Stimulated activated CD8-positive, alpha-beta memory T cell treated with anti-CD3 and anti-CD28 coated beads, Interleukin-15, amount 100 ng/mL, for 4 hours (primary cell): ENCODE measurements around the gene ZNFX1.
A peak's percentile ranks its signal among the peaks of the same experiment; 100 is the strongest.

Source experiments
- DNase-seq, 2 donors: peaks; one replicate each; pipeline ENCODE4 v3.0.0-alpha.2; 2020; ENCODE audit warnings: low read depth in 2 of 2

Gene ZNFX1

DNA sequence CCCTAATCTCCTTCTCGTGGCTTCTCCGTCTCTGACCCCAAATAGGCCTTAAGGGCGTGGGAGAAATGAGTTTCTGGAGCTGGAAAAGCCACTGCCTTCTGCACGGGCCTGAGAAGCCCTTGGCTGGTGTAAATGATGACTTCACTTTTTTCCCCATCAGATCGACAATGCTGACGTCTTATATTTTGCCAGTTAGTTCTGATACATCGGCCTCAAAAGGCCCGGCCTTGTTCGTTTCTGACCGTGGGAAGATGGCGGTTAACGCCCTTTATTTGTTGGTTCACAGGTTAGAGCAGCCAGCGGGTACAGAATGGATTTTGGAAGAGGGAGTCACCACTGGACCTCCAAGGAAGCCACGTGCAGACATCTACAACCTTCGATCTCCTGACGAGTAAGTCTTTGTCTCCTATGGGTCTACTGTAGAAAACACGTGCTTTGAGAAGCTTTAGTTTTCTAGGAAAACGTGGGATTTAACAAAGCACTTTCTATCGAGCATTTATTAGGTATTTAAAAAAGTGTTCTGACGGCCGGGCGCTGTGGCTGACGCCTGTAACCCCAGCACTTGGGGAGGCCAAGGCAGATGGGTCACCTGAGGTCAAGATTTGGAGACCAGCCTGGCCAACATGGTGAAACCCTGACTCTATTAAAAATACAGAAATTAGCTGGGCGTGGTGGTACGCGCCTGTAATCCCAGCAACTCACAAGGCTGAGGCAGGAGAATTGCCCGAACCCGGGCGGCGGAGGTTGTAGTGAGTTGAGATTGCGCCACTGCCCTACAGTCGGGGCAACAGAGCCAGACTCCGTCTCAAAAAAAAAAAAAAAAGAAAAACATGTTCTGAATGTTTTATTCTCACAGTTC, 1.2 kb upstream of the ZNFX1 start:
- DNase-seq = peak in 1 of 2 donors; percentile 14

DNA sequence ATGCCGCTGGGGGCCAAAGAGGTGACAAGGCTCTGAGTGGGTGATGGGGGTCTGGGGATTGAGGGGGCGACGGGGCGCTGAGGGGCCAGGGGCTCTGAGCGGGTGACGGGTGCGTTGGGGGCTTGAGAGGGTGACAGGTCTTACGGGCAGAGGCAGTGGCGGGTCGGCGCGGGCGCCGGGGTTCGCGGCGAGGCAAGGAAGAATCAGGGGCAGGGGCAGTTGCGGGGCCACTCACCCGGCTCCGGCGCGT, 146 bp downstream of the ZNFX1 start:
- no peak for DNase-seq

DNA sequence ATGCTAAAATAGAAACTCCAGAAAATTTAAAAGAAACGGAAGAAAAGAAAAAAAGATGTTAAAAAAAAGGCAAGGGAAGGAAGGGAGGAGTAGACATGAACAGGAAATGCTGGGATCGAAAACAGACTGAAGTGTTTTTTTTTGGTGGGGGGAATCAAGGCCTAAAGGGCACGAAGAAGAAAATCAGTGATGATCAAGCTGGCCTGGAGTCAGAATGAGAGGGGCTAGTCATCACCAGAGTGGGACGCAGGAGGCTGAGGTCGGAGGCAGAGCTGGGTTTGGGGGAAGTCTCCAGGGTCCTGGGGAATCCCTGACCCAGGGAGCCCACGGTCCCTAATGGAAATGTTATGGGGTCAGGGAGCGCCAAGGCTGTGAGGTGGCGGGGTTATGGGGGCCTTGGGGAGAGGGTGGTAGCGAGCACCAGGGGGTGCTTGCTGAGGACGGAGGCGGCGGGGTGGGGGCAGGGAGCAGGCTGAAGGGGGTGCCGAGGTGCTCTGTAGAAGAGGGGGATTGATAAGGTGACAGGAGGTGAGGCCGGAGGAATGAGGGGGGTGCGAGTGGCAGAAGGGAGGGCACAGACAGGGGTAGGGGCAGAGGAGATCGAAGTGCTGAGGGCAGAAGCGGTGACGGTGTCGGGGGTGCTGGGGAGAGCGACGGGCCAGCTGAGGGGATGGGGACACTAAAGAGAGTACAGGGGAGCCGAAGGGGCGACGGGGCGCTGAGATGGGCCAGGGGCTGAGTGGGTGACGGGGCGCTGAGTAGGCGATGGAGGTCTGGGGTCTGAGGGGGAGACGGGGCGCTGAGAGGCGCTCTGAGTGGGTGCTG, 684 bp downstream of the ZNFX1 start:
- DNase-seq = peak; percentile 15 to 25

DNA sequence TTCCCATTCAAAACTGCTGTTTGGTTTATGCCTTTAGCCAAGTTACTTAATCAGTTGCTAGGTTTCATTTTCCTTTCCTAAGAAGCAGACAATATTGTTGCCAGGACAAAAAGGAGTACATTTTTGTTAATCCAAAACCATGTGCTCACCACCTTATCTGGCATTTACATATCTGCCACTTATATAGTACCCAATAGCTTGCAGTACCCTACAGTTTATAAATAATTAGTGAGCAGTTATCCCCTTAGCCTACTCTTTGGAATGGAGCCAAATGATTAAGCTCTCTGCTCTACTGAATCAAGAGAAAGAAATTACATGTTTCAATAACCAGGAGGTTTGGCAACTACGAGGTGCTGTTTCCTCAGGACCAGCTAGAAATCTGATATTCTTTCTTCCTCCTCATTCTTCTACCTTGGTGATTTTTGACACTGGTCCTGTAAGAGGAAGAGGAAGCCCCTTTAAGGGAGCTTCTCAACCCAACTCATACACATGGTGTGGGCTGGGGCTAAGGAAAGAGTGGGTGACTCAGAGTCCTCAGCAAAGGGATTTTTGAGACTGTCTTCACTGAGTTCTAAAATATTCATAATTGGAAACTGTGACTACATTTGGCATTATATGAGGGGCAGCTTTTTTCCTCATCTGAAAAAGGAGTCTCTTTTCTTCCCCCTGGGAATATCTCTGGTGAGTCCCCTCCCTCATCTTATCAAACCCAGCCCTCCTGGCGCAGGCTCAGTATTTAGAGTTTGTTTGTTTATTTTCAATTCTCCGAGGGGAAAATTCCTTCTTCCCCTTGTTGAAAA, 1.5 kb downstream of the ZNFX1 start:
- peak in 1 of 2 donors; percentile 62 for DNase-seq

DNA sequence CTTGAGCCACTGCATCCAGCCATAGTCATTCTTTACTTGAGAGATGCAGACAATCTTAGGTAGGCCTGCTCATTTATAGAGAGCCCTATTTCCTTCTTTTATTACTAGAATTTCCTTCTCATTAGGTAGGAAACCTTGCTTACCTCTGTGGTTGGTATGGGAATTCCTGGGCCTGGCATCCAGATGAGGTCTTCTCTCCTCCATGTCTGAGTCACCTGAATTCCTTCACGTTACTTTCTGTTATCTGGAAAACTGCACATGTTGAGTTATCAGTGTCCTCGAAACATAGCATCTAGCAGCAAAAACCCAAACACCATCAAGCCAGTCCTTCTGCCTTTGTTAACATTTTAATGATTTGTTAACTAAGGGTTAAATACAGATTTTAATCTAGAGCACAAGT, 2.2 kb downstream of the ZNFX1 start:
- DNase-seq = no peak

DNA sequence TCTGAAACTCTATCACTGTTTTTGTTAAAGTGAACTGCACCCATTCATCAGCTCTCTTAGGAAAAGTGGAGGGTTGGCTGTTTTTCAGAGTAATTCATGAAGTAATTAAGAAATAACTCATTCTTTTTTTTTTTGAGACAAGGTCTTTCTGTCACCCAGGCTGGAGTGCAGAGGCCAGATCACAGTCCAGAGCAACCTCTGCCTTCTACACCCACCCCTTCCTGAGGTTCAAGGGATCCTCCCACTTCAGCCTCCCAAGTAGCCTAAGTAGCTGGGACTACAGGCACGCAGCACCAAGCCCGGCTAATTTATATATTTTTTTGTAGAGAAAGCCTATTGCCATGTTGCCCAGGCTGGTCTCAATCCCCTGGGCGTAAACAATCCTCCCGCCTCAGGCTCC, 2.6 kb downstream of the ZNFX1 start:
- DNase-seq = no peak

DNA sequence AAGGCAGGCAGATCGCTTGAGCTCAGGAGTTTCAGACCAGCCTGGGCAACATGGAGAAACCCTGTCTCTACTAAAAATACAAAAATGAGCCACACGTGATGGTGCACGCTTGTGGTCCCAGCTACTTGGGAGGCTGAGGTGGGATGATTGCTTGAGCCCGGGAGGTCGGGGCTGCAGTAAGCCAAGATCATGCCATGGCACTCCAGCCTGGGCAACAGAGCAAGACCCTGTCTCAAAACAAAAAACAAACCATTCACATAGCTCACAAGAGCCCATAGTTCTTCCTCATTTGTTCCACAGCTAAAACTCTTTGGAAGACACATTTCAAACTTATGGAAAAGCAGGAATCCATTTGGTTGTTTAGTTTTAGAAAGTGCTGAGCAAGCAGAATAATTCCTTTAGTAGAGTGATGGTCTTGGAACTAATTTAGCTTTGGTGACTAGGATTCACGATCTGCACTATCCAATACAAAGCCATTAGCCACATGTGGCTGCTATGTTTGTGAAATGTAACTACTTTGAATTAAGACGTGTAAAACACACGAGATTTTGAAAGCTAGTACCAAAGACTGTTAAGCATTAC, 4.1 kb downstream of the ZNFX1 start:
- no peak for DNase-seq

DNA sequence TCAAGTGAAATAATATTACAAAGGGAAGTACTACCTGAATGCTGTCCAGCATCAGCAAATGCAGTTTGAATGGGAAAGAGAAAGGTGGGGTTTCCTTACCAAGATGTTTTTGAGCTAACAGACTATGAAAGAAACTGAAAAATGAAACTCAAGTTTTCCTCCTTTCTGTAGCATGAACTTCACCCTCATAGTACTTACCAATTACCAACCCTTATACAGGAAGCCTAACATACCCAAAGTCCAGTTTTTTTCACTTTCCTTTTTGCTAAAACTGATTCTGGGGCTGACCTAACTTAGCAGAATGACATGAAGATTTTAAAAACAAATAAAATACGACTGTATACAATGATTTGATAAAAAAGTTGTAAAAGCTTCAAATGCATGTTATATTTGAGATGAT, 5.2 kb downstream of the ZNFX1 start:
- no peak for DNase-seq

DNA sequence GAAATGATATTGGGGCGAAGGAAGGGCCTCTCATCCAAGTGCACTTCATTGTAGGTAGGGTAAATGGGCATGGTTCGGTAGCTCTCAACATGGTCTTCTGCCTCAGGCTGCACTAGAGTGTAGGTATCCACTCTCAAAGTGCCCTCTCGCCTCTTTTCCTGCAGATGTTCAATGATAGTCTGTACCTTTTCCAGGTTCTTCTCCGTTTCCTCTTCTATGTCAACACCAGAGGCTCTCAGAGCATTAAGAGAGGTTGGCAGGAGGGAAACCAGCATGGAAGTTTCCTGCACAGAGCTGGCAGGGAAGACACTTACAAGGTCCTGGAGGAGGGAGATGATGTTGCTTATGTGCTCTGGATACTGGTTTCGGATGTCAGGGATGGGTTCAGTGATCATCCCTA, 7.1 kb downstream of the ZNFX1 start:
- DNase-seq = no peak

DNA sequence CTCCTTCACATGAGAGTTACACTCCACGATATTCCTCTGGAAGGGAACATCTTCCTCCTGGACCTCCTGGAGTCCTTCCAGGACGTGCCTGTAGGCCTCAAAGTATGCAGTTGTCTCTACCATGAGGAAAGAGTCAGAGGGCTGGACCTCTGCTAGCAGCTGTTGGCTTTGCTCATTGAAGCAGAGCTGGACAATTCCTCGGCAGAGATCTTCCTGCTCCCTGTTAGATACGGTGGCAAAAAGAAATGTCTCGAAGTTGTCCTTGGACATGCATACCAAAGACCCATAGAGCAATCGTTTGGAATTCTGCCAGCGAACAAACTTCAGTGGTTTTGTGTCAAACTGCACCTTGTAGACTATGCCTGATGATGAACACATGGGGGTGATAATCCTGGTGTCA, 7.7 kb downstream of the ZNFX1 start:
- no peak for DNase-seq

DNA sequence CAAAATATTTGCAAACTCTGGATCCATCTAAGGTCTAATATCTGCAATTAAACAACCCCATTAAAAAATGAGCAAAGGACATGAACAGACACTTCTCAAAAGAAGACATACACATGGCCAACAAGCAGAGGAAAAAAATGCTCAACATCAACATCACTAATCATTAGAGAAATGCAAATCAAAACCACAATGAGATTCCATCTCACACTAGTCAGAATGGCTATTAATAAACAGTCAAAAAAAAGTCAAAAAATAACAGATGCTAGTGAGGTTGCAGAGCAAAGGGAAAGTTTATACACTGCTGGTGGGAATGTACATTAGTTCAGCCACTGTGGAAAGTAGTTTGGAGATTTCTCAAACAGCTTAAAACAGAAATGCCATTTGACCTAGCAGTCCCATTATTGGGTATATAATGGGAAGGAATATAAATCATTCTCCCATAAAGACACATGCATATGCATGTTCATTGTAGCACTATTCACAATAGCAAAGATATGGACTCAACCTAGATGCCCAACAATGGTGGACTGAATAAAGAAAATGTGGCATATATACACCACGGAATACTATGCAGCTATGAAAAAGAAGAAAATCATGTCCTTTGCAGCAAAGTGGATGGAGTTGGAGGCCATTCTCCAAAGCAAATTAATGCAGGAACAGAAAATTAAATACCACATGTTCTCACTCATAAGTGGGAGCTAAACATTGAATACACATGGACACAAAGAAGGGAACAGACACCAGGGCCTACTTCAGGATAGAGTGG, 9.1 kb downstream of the ZNFX1 start:
- no peak for DNase-seq

DNA sequence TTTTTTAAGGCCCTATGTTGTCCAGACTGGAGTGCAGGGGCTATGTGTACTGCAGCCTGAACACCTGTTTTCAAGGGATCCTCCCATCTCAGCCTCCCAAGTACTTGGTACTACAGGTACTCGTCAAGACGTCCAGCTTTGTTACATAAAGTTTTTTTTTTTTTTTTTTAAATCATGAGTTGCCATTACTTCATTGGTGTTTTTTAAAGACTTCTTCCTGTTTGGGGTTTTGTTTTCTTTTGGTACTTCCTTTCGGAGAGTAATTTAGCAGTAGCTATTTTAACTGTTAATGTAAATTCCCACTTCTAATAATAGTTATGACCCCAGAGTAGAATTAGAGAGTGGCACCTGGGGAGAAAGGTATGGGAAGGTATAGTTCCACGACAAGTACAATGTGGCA, 10.5 kb downstream of the ZNFX1 start:
- no peak for DNase-seq

DNA sequence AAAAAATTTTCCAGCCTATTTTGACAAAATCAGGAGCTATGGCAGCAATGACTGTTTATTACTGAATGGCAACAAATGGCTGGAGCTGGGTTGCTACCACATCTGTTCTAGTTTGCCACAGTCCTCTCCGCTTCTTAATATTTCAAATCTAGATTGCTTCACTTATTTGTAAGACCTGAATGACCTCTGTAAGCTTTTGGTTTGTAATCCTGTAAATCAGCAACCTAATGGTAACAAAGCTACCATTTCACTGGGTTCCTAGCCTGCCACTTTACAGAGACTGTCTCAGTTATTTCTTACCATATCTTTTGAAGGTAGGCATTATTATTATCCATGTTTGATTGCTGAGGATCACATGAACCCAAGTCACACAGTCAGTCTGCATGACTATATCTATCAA, 15.4 kb downstream of the ZNFX1 start:
- DNase-seq = no peak

DNA sequence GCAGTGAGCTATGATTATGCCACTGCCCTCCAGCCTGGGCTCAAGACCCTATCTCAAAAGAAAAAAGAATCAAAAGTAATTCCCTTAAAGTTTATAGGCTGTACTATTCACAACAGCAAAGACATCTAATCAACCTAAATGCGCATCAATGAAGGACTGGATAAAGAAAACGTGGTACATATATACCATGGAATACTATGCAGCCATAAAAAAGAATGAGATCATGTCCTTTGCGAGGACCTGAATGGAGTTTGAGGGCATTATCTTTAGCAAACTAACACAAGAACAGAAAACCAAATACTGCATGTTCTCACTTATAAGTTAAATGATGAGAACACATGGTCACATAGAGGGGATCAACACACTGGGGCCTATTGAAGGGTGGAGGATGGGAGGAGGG, 16.7 kb downstream of the ZNFX1 start:
- DNase-seq = no peak

DNA sequence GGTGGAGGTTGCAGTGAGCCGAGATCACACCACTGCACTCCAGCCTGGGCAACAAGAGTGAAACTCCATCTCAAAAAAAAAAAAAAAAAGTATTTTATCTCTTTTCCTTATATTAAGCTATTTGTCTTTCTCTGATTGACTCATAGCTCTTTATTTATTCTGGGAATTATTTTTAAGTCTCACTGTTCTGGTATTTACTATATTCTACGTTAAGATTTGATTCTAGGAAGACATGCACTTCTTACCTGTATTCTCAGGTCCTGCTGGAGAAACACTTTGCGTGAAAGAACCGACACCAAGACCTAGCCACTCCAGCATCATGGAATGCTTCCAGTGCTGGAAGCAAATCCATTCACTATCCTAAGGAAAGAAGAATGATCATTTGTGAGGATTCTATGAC, 17.6 kb downstream of the ZNFX1 start:
- no peak for DNase-seq

DNA sequence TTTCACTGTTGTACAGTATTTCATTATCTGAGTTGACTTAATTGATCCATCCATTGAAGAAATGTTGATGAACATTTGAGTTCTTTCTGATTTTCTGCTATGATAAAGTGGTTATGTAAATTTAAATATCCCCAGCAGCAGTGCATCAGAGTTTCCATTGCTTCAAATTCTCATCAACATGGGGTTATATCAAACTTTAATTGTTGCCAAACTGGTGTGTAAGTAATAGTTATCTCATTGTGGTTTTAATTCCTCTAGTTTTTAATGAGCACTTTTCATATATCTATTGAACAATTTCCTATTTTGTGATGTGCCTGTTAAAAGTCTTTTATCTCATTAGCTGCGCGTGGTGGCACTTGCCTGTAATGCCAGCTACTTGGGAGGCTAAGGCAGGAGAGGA, 18.1 kb downstream of the ZNFX1 start:
- no peak for DNase-seq

DNA sequence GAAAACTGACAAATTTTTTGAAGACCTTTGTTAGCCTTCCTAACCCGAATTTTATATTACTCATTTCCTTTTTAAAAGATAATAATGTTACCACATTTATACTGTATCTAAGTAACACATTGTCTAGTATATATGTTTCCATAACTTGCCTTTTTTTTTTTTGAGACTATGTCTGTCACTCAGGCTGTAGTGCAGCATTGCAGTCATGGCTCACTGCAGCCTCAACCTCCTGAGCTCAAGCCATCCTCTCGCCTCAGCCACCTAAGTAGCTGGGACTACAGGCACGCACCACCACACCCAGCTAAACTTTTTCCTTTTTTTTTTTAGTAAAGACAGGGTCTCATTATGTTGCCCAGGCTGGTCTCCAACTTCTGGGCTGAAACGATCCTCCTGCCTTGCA, 18.6 kb downstream of the ZNFX1 start:
- DNase-seq = no peak

DNA sequence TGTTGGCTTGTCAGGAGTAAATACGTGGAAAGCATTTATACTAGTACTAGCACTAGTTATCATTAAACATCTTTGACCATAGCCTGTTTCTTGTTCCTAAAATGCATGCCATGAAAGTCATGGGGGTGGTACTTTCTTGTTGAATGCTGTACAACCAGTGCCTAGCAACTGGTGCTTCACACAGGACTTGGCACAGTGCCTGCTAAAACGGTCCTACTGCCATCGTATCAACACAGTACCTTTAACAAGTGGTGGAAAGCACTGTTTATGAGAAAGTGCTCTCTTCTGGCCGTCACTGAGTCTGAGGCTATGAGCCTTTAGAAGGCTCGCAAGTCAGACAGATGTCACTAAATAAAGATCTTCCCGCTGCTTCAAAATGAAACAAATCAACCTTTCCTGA, 21.6 kb downstream of the ZNFX1 start:
- DNase-seq = no peak

DNA sequence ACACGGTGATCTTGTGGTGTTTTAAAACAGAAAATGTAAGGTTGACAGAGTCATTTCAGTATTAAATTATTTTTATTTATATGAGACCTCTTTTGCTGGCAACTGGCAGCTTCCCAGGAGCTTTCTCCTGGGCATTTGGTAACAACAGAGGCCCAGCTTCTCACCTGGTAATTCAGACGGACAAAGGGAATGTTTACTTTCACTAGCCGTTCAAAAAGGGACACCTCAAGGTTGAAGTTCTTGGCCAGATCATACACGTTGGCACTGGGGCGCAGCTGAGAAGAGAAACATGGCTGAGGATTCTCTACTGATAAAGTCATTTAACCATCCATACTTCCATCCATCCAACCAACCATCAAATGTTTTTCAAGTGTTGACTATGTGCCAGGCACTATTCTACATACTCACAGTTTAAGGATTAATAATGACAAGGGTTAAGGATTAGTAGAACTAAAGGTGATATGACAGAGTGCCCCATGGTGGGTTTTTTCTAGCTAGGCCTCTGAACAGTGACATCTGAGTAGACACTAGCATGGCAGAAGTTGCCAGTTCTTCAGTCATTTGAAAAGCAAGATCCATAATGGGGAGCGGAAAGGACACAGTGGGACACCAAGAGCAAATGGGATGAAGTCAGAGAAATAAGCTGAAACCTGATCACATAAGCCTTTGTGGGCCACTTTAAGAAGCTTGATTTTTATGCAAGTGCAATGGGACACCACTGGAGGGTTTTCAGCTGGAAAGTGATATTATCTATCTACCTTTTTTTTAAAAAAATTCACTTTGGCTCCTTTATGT, 25.1 kb downstream of the ZNFX1 start:
- DNase-seq = no peak

DNA sequence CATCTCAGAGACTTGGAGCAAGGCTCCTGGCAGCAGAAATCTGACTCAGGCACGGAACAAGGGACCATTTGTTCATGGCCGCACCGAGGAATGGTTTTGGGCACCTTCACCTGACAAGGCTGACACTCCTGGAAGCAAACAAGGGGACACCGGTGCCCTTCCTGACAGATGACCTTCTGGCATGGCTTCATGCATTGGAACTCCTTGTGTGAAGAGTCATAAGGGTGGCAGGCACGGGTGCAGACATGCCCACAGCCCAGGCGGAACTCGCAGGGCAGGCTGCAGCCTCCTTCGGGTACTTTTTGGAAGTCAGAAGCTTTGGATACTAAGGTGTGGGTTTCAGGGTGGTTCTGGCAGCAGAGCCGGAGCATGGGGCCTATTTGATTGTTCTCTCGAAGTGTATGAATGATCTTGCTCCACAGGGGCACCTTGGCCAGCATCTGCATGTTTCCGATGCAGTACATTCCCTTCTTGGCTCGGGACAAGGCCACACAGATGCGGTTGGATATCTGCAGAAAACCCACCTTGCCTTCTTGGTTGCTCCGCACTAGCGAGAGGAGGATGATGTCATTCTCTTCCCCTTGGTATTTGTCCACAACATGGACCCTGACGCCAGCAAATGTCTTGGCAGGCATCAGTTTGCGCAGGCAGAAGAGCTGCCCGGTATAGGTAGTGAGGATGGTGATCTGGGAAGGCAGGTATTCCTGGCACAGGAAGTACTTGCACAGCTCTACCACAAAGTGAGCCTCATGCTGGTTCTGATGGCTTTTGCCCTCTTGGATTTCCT, 28.8 kb downstream of the ZNFX1 start:
- no peak for DNase-seq
